CD14-positive monocyte (primary cell): ENCODE data around the gene RPTOR. TPM values are rescaled to one million over a fixed set of nuclear protein-coding genes. Genes with fewer than 3 reads are reported as not detected.
A peak's percentile ranks its signal among the peaks of the same experiment; 100 is the strongest.

Source experiments
- DNase-seq, 3 donors: peaks; one replicate each; pipeline ENCODE4 v3.0.0-alpha.2; 2011 to 2022
- H2AFZ ChIP-seq: 2 replicates; pipeline ENCODE4 v1.6.0; 2012; ENCODE audit warnings: mild to moderate bottlenecking, low read depth, low read length, inconsistent platforms; ENCODE audit not compliant: insufficient read depth, poor library complexity, severe bottlenecking
- H3K27ac ChIP-seq, 2 donors: 1 replicate in 1 of 2; 2 replicates in 1 of 2; pipeline ENCODE4 v1.5.1; 2012 to 2013; ENCODE audit warnings: low read length in 2 of 2, control low read depth in 1 of 2, inconsistent platforms in 1 of 2, low read depth in 1 of 2, mild to moderate bottlenecking in 1 of 2
- H3K27me3 ChIP-seq, 2 donors: one replicate each; pipeline versions ENCODE4 v1.6.0 to v1.6.1; 2011 to 2013; ENCODE audit warnings: low read length in 2 of 2; ENCODE audit not compliant: control insufficient read depth in 2 of 2, insufficient read depth in 2 of 2
- H3K36me3 ChIP-seq, 2 donors: replicated peaks in 1 of 2; 1 replicate in 1 of 2; 2 replicates in 1 of 2; pipeline versions ENCODE4 v1.5.1 to v1.6.1; 2012 to 2013; ENCODE audit warnings: low read length in 2 of 2, control low read depth in 1 of 2, inconsistent platforms in 1 of 2, mild to moderate bottlenecking in 1 of 2; ENCODE audit not compliant: insufficient read depth in 2 of 2, control insufficient read depth in 1 of 2
- H3K4me1 ChIP-seq, 2 donors: 1 replicate in 1 of 2; 2 replicates in 1 of 2; pipeline versions ENCODE4 v1.5.1 to v1.6.1; 2012 to 2013; ENCODE audit warnings: low read length in 2 of 2, control low read depth in 1 of 2, inconsistent platforms in 1 of 2, mild to moderate bottlenecking in 1 of 2, moderate library complexity in 1 of 2; ENCODE audit not compliant: insufficient read depth in 2 of 2, control insufficient read depth in 1 of 2
- H3K4me2 ChIP-seq: replicated peaks from 2 replicates; pipeline ENCODE3; 2012; ENCODE audit warnings: low read length, moderate library complexity, mild to moderate bottlenecking; ENCODE audit not compliant: poor library complexity, severe bottlenecking; ENCODE audit errors: extremely low read depth
- H3K4me3 ChIP-seq, 3 experiments: fragments of 200-600 bp in 1 of 3; sonication (generic) in 1 of 3; replicated peaks in 1 of 3; 1 replicate in 2 of 3; 2 replicates in 1 of 3; pipeline ENCODE4 v1.5.1; 2011 to 2013; ENCODE audit warnings: low read length in 3 of 3, mild to moderate bottlenecking in 3 of 3, control low read depth in 2 of 3, low read depth in 2 of 3, inconsistent platforms in 1 of 3, moderate library complexity in 1 of 3
- H3K79me2 ChIP-seq: 2 replicates; pipeline ENCODE4 v1.6.0; 2012; ENCODE audit warnings: mild to moderate bottlenecking, control low read depth, inconsistent platforms, low read length, moderate library complexity; ENCODE audit not compliant: insufficient read depth
- H3K9ac ChIP-seq: 2 replicates; pipeline ENCODE4 v1.6.0; 2017; ENCODE audit warnings: low read length, mild to moderate bottlenecking; ENCODE audit not compliant: insufficient read depth, poor library complexity, severe bottlenecking
- H3K9me3 ChIP-seq, 2 donors: replicated peaks in 1 of 2; 1 replicate in 1 of 2; 2 replicates in 1 of 2; pipeline versions ENCODE4 v1.5.1 to v1.6.1; 2012 to 2013; ENCODE audit warnings: low read length in 2 of 2, control low read depth in 1 of 2; ENCODE audit not compliant: control insufficient read depth in 1 of 2, insufficient read depth in 1 of 2
- H4K20me1 ChIP-seq: 2 replicates; pipeline ENCODE4 v1.6.0; 2012; ENCODE audit warnings: mild to moderate bottlenecking, low read length, control low read depth, moderate library complexity; ENCODE audit not compliant: insufficient read depth
- H3K27ac Mint-ChIP-seq, 7 donors: one replicate each; pipeline ENCODE4 v1.8.0; 2020; ENCODE audit warnings: mild to moderate bottlenecking in 7 of 7, mixed read lengths in 7 of 7, moderate library complexity in 6 of 7, inconsistent platforms in 2 of 7
- H3K27me3 Mint-ChIP-seq, 3 donors: one replicate each; pipeline ENCODE4 v1.8.0; 2021 to 2022; ENCODE audit warnings: low read depth in 3 of 3, mild to moderate bottlenecking in 3 of 3, mixed read lengths in 3 of 3, moderate library complexity in 3 of 3, inconsistent platforms in 1 of 3
- H3K36me3 Mint-ChIP-seq, 2 donors: one replicate each; pipeline ENCODE4 v1.8.0; 2020; ENCODE audit warnings: mixed read lengths in 2 of 2, inconsistent platforms in 1 of 2, mild to moderate bottlenecking in 1 of 2
- H3K4me1 Mint-ChIP-seq: one replicate; pipeline ENCODE4 v1.8.0; 2020; ENCODE audit warnings: mild to moderate bottlenecking, mixed read lengths
- H3K4me3 Mint-ChIP-seq, 2 donors: one replicate each; pipeline ENCODE4 v1.8.0; 2020; ENCODE audit warnings: mild to moderate bottlenecking in 2 of 2, mixed read lengths in 2 of 2, moderate library complexity in 1 of 2
- H3K9me3 Mint-ChIP-seq, 7 donors: one replicate each; pipeline ENCODE4 v1.8.0; 2020 to 2022; ENCODE audit warnings: mixed read lengths in 7 of 7, mild to moderate bottlenecking in 6 of 7, moderate library complexity in 6 of 7, inconsistent platforms in 2 of 7
- WGBS: methylation state at CpG from one replicate; pipeline ENCODE4 v1.1.5; 2013; ENCODE audit warnings: missing lambda C conversion rate; ENCODE audit not compliant: insufficient coverage; 5-methylcytosine and 5-hydroxymethylcytosine counted together
- intact Hi-C, 2 donors: fragments of 100-400 bp; cut with micrococcal nuclease; formaldehyde crosslinking; loops; one replicate each; pipeline versions ENCODE4 v1.15.0 to v1.15.1; 2023
- polyA plus RNA-seq, 3 donors: library from polyadenylated mRNA; depleted of rRNA in 1 of 3; unstranded in 2 of 3; stranded (reverse) in 1 of 3; fragments of 300-500 nt in 2 of 3; fragments of >200 nt in 1 of 3; fragmentation: Illumina TruSeq in 2 of 3; gene quantifications; 1 replicate in 2 of 3; 2 replicates in 1 of 3; pipeline ENCODE4 v1.2.3, GENCODE V29; 2012 to 2021
- TF ChIP-seq, protein P1 (sequence below): fragments of 200-600 bp; IDR thresholded peaks from one replicate; pipeline ENCODE4 v1.8.0; 2022; ENCODE audit warnings: antibody characterized with exemption, mild to moderate bottlenecking

RPTOR gene
- polyA plus RNA-seq, 3 donors: 1.1 to 8.7 (median 2.6) TPM

DNA sequence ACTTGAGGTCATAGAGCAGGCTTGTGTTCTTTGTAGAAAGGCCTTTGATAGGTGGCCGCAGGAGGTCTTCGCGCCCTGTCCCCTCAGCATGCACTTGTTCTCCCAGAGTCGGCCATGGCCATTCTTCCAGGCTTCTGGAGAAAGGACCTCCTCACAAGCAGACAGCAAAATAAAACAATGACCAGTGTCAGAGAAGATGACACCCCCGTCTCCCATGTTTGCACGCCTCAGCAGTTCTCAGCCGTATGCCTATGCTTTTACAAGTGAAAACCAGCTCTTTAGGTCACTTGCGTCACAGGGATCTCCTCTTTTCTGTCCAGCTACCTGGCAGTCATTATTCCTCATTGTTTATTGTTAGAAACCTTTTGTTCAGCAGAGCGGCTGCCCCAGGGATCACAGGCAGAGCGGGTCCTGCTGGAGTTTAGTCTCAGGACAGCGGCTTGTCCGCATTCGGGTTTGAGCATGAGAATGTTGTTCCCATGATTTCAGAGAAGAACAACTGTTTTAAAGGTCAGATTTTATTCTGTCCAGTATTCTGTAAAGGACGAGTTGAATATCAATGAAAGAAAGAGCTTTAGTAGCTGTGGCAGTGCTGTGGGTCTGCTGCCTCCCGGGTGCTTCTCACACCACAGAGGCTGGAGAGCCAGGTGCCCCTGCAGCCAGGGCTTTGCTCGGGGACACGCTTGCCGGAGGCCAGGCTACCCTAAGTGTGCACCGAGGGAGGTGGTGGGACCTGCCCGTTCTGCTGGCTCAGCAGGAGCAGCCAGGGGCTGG, 123.9 kb downstream of the RPTOR start:
- peaks cover 0 to 4% of the 10 kb centered on the region in 2 donors for H3K4me1 ChIP-seq
- Mint-ChIP-seq H3K27ac (no peak overlapping the region), H3K9me3 (no peaks in the 10 kb centered on the region), H3K27me3 (peaks cover 0 to 4% (median 4%) of the 10 kb centered on the region in 3 donors), H3K4me3 (no peak overlapping the region), H3K36me3 (peaks cover 16 to 20% of the 10 kb centered on the region in 2 donors), H3K4me1 (peaks cover 25% of the 10 kb centered on the region)
- no peak overlapping the region for H3K4me2 ChIP-seq
- H3K36me3 ChIP-seq: peaks cover 0 to 7% of the 10 kb centered on the region in 2 donors
- no peak overlapping the region for H3K9ac ChIP-seq
- DNase-seq: no peak
- intact Hi-C loops: no loop called here
- H3K79me2 ChIP-seq: peaks cover 3% of the 10 kb centered on the region
- H3K9me3 ChIP-seq: no peaks in the 10 kb centered on the region
- H3K4me3 ChIP-seq: no peak overlapping the region
- TF ChIP-seq, protein P1, sequence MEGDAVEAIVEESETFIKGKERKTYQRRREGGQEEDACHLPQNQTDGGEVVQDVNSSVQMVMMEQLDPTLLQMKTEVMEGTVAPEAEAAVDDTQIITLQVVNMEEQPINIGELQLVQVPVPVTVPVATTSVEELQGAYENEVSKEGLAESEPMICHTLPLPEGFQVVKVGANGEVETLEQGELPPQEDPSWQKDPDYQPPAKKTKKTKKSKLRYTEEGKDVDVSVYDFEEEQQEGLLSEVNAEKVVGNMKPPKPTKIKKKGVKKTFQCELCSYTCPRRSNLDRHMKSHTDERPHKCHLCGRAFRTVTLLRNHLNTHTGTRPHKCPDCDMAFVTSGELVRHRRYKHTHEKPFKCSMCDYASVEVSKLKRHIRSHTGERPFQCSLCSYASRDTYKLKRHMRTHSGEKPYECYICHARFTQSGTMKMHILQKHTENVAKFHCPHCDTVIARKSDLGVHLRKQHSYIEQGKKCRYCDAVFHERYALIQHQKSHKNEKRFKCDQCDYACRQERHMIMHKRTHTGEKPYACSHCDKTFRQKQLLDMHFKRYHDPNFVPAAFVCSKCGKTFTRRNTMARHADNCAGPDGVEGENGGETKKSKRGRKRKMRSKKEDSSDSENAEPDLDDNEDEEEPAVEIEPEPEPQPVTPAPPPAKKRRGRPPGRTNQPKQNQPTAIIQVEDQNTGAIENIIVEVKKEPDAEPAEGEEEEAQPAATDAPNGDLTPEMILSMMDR: no peak
- H4K20me1 ChIP-seq: peaks cover 16% of the 10 kb centered on the region
- WGBS: 95% methylated on average over 17 of the region's 20 CpGs
- no peaks in the 10 kb centered on the region for H3K27me3 ChIP-seq
- H2AFZ ChIP-seq: no peak overlapping the region
- H3K27ac ChIP-seq: no peak overlapping the region

GRCh38 chr17:80671039-80671824, 126.6 kb downstream of the RPTOR start:
- Histone ChIP-seq H3K9me3 (no peaks in the 10 kb centered on the region), H3K27ac (no peak overlapping the region), H3K9ac (no peak overlapping the region), H3K27me3 (no peaks in the 10 kb centered on the region), H4K20me1 (peaks cover 5% of the 10 kb centered on the region), H3K4me3 (no peak overlapping the region), H3K79me2 (peaks cover 3% of the 10 kb centered on the region), H2AFZ (no peak overlapping the region), H3K4me2 (no peak overlapping the region), H3K36me3 (peaks cover 0 to 5% of the 10 kb centered on the region in 2 donors), H3K4me1 (peaks cover 0 to 4% of the 10 kb centered on the region in 2 donors)
- peaks cover 13 to 18% of the 10 kb centered on the region in 2 donors for H3K36me3 Mint-ChIP-seq
- H3K9me3 Mint-ChIP-seq: no peaks in the 10 kb centered on the region
- H3K27ac Mint-ChIP-seq: peak overlapping the region in 1 of 7 donors; percentile 21
- TF ChIP-seq, protein P1: no peak
- H3K4me3 Mint-ChIP-seq: no peak overlapping the region
- H3K4me1 Mint-ChIP-seq: peaks cover 11% of the 10 kb centered on the region
- WGBS: 72% methylated on average over 8 of the region's 14 CpGs
- DNase-seq: no peak
- peaks cover 0 to 2% (median 0%) of the 10 kb centered on the region in 3 donors for H3K27me3 Mint-ChIP-seq
- intact Hi-C loops: no loop called here
